Ectodermal cell (in vitro differentiated cells): ENCODE measurements around the gene ADAM17.
"Not testable (repeated sequence)": the region's sequence is repeated elsewhere in the genome, so short reads cannot be mapped to it uniquely, and the experiment has no call there.

ENCODE experiments used
- H3K27ac ChIP-seq: 2 replicates; pipeline ENCODE4 v1.7.0; 2013; ENCODE audit warnings: mild to moderate bottlenecking, low read depth, low read length; ENCODE audit not compliant: insufficient read depth, poor library complexity, severe bottlenecking
- H3K27me3 ChIP-seq: 2 replicates; pipeline ENCODE4 v1.7.0; 2013; ENCODE audit warnings: mild to moderate bottlenecking, low read length; ENCODE audit not compliant: insufficient read depth, control insufficient read depth, poor library complexity, severe bottlenecking
- H3K36me3 ChIP-seq: one replicate; pipeline ENCODE4 v1.7.0; 2013; ENCODE audit warnings: low read length; ENCODE audit not compliant: control insufficient read depth, insufficient read depth
- H3K4me1 ChIP-seq: one replicate; pipeline ENCODE4 v1.7.0; 2013; ENCODE audit warnings: low read length; ENCODE audit not compliant: control insufficient read depth, insufficient read depth
- H3K4me3 ChIP-seq: 2 replicates; pipeline ENCODE4 v1.7.0; 2013; ENCODE audit warnings: low read depth, low read length, control low read depth; ENCODE audit not compliant: insufficient read depth
- H3K9me3 ChIP-seq: 2 replicates; pipeline ENCODE4 v1.7.0; 2013; ENCODE audit warnings: mild to moderate bottlenecking, low read length, moderate library complexity; ENCODE audit not compliant: control insufficient read depth
- WGBS, 2 experiments: methylation state at CpG; one replicate each; pipeline ENCODE4 v1.1.7; 2013; ENCODE audit warnings: missing lambda C conversion rate in 2 of 2; 5-methylcytosine and 5-hydroxymethylcytosine counted together

The ADAM17 gene

DNA sequence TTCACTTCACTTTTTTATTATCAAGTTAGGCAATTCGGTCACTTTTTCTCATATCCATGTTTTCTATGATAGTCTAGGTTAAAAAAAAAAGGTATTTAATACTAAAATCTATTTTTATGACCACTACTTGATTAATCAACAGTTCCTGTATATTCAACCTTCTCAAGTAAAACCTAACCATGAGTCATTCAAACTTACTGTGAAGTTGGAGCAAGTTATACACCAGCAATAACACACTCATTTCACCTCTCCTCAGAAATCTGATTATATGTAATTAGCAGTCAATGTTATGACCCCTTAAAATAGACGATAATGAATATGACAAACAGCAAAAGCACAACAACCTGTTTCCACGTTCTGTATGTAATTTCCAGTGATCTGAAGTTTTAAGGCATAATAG, 35.0 kb upstream of the ADAM17 start:
- Histone ChIP-seq H3K36me3 (peaks cover 13% of the 10 kb centered on the region), H3K27ac (no peak overlapping the region), H3K9me3 (no peaks in the 10 kb centered on the region), H3K4me3 (no peak overlapping the region), H3K27me3 (no peaks in the 10 kb centered on the region), H3K4me1 (no peaks in the 10 kb centered on the region)
- 93 to 98% methylated on average over 2 of the region's 3 CpGs for WGBS, 2 experiments

- Histone ChIP-seq H3K27ac (no peak overlapping the region), H3K36me3 (peaks cover 19% of the 10 kb centered on the region)
- WGBS, 2 experiments: 93 to 95% methylated on average over 1 to 3 of the region's 3 CpGs
These were observed 30.8 kb upstream of the ADAM17 start for GRCh38 chr2:9586465-9586864.

GRCh38 chr2:9585486-9585885, 29.9 kb upstream of the ADAM17 start:
- Histone ChIP-seq H3K9me3 (no peaks in the 10 kb centered on the region), H3K4me1 (no peaks in the 10 kb centered on the region), H3K4me3 (no peak overlapping the region), H3K36me3 (peaks cover 15% of the 10 kb centered on the region), H3K27me3 (no peaks in the 10 kb centered on the region), H3K27ac (no peak overlapping the region)
- 91 to 95% methylated on average over 5 of the region's 5 CpGs for WGBS, 2 experiments

More at GRCh38 chr2:9586465-9586864, 30.8 kb upstream of the ADAM17 start:
- no peaks in the 10 kb centered on the region for H3K27me3 ChIP-seq
- H3K4me1 ChIP-seq: no peaks in the 10 kb centered on the region
- no peaks in the 10 kb centered on the region for H3K9me3 ChIP-seq
- H3K4me3 ChIP-seq: no peak overlapping the region

DNA sequence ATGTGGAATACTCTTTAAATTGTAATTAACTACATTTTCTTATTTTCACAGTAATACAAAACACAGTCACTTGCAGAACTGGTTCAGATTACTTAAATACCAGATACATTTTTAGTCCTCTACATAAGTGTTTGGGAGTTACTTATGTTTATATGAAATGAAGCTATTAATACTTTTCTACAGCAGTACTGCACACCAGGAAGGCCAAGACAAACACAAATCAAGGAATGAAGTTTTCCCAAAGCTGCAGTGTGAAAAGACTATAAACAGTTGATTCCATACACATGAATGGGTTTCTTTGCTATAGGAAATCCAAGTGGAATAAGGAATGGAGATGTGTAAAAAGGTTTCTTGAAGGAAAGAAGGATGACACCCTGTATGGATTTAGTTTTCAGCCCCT, 29.3 kb upstream of the ADAM17 start:
- H3K9me3 ChIP-seq, H3K4me1 ChIP-seq, H3K27me3 ChIP-seq, H3K4me3 ChIP-seq, H3K27ac ChIP-seq: not testable (repeated sequence)
- peaks cover 15% of the 10 kb centered on the region for H3K36me3 ChIP-seq

DNA sequence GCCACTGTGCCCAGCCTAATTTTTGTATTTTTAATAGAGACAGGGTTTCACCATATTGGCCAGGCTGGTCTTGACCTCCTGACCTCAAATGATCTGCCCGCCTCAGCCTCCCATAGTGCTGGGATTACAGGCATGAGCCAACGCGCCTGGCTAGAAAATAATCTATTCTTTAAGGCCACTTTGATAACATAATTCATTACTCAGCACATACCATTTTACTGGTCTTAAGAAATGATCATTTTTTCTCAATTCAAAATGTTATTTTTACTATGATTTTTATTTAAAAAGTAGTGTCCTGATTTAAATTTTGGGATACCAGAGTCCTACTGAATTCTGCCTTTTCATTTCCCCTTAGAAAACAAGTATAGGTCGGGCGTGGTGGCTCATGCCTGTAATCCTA, 27.0 kb upstream of the ADAM17 start:
- Histone ChIP-seq H3K4me3 (no peak overlapping the region), H3K27me3 (no peaks in the 10 kb centered on the region), H3K9me3 (no peaks in the 10 kb centered on the region), H3K36me3 (peaks cover 15% of the 10 kb centered on the region), H3K4me1 (no peaks in the 10 kb centered on the region), H3K27ac (no peak overlapping the region)
- WGBS, 2 experiments: 84 to 94% methylated on average over 5 of the region's 5 CpGs

- no peaks in the 10 kb centered on the region for H3K9me3 ChIP-seq
- H3K4me3 ChIP-seq: no peak overlapping the region
- 93% methylated on average over 9 of the region's 9 CpGs for WGBS, 2 experiments
- H3K27me3 ChIP-seq: no peaks in the 10 kb centered on the region
- no peak overlapping the region for H3K27ac ChIP-seq
- no peaks in the 10 kb centered on the region for H3K36me3 ChIP-seq
- no peaks in the 10 kb centered on the region for H3K4me1 ChIP-seq
These were observed 23.0 kb upstream of the ADAM17 start for GRCh38 chr2:9578467-9579235.

DNA sequence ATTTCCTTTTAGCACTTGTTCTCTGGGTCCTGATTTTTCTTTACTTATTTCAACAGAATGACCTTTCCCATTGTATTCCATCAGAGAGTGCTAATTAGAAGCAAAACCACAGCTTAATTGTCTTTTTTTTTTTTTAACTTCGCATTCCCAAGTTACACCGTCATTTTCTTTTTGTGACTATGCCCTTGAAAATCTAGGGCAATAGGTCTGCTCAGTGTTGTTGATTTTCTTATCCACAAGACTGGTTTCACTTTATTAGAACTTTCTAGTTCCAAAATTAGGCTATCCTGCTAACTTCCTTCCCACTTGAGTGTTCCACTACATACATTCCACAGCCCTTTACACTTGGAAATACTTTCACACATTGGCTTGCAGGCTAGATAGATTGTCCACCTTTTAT, 18.7 kb upstream of the ADAM17 start:
- Histone ChIP-seq H3K4me1 (no peaks in the 10 kb centered on the region), H3K4me3 (no peak overlapping the region), H3K36me3 (no peaks in the 10 kb centered on the region), H3K27ac (no peak overlapping the region), H3K27me3 (no peaks in the 10 kb centered on the region), H3K9me3 (no peaks in the 10 kb centered on the region)
- 90 to 94% methylated on average over 2 of the region's 2 CpGs for WGBS, 2 experiments

GRCh38 chr2:9573840-9574239, 18.2 kb upstream of the ADAM17 start:
- WGBS, 2 experiments: 91 to 93% methylated on average over 4 of the region's 4 CpGs
- Histone ChIP-seq H3K9me3 (no peaks in the 10 kb centered on the region), H3K4me3 (no peak overlapping the region), H3K4me1 (no peaks in the 10 kb centered on the region), H3K27me3 (no peaks in the 10 kb centered on the region), H3K36me3 (no peaks in the 10 kb centered on the region), H3K27ac (no peak overlapping the region)

GRCh38 chr2:9573013-9573720, 17.5 kb upstream of the ADAM17 start:
- H3K27me3 ChIP-seq: no peaks in the 10 kb centered on the region
- 100% methylated on average over 1 of the region's 1 CpG; no CpG with 5 or more reads in 1 of the 2 experiments for WGBS, 2 experiments
- no peak overlapping the region for H3K27ac ChIP-seq

DNA sequence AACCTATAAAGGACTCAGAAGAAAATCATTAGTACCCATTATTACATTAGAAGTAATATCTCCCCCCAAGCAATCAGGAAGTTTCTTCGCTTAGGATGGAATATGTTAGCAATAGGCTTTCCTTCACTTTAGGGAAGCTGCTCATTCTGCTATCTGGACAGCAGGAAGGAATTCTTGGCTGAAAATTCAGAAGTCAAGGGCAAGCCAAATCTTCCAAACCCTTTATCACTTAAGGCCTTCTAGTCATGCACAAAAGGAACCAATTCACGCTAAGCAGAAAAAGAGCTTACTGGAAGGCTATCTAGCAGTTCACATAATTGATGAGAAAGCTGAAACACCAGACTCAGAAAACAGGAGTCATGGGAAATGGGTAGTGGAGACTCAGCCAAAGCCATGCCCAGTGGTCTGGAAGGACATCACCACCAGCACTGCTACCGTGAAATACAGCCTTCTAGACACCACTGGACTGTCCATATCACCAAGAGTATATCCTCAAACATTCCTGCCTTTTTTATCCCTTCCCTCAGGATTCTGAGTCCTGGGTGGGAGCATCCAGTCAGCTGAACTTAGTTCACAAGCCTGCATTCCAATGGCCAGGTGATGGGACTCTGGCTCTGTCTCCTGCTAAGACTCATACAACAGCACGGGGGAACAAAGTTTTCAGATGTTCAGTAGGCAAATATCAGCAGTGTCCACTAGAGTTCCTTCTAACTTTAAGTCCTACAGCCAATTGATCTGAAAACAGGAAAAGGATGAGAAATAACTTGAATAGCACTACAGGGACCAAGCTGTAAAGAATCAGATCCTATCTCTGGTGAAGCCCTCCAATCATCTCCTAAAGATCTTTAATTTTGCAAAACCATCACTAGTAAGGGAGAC, 14.8 kb upstream of the ADAM17 start:
- Histone ChIP-seq H3K27ac (no peak overlapping the region), H3K36me3 (no peaks in the 10 kb centered on the region), H3K4me3 (no peak overlapping the region), H3K4me1 (no peaks in the 10 kb centered on the region), H3K9me3 (no peaks in the 10 kb centered on the region), H3K27me3 (no peaks in the 10 kb centered on the region)
- 92 to 93% methylated on average over 4 of the region's 4 CpGs for WGBS, 2 experiments

More at GRCh38 chr2:9573013-9573720, 17.5 kb upstream of the ADAM17 start:
- Histone ChIP-seq H3K36me3 (no peaks in the 10 kb centered on the region), H3K9me3 (no peaks in the 10 kb centered on the region), H3K4me1 (no peaks in the 10 kb centered on the region), H3K4me3 (no peak overlapping the region)
